ENCODE results near the gene KCNIP1.

KCNIP1 gene

GRCh38 chr5:170503990-170504596 lies at the start of gene KCNIP1:
Gene KCNIP1 (plus strand): TSS chr5:170504020.
- no peak for DNase-seq (ENCODE audit: low read depth)

- DNase-seq (ENCODE audit: low read depth): no peak
These were observed 40.4 kb upstream of the KCNIP1 start for GRCh38 chr5:170463426-170463825.

- no peak for DNase-seq (ENCODE audit: low read depth)
These were observed 39.3 kb upstream of the KCNIP1 start for GRCh38 chr5:170464280-170465127.

DNA sequence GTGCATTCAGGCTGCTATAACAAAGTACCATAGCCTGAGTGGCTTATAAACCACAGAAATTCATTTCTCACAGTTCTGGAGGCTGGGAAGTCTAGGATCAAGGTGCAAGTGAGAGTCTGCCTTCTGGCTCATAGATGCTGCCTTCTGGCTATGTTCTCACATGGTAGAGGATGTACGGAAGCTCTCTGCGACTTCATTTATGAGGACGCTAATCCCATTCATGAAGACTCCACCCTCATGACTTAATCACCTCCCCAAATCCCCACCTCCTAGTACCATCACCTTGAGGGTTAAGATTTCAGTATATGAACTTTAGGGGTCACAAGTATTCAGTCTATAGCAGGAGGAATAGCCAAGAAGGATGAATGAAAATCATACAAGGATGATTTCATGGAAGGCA lies 37.3 kb upstream of the KCNIP1 start:
- DNase-seq (ENCODE audit: low read depth): no peak

- peak; percentile 8 for DNase-seq (ENCODE audit: low read depth)
These were observed 36.7 kb upstream of the KCNIP1 start for GRCh38 chr5:170466988-170467707.

GRCh38 chr5:170468633-170469285 lies 35.1 kb upstream of the KCNIP1 start:
- DNase-seq (ENCODE audit: low read depth): no peak

DNA sequence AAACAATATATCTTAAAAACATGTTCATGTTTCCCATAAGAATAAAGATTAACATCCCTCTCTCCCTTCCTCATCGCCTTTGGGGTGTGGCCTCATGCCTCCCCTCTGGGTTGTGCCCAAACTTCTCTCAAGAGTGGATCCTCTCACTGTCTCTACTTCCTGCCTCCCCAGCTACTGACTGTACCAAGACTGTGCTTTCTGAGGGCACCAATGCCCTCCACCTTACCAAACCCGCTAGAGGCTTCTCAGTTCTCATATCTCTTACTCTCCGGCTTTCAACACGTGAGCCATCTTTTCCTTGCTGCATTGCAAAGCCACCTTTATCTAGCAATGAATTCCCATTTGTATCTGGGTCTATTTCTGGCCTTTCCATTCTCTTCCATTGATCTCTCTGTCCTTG lies 34.4 kb upstream of the KCNIP1 start:
- no peak for DNase-seq (ENCODE audit: low read depth)

DNA sequence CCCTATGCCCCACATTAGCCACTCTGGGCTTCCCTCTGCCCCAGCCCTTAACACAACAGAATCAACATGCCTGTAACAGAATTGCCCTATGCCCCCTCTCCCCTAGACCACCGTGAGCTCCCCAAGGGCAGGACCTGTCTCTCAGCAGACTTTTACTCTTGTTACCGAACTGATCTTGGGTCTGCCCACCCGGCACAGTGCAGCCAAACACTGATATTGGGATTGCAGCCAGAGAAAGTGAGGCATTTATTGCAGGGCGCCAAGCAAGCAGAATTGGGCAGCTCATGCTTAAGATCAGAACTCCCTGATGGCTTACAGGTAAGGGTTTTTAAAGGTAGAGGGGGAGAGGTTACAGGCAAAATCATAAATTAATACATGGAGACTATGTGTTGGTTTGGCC lies 33.5 kb upstream of the KCNIP1 start:
- DNase-seq (ENCODE audit: low read depth): no peak

- no peak for DNase-seq (ENCODE audit: low read depth)
These were observed 32.9 kb upstream of the KCNIP1 start for GRCh38 chr5:170470808-170471404.

DNA sequence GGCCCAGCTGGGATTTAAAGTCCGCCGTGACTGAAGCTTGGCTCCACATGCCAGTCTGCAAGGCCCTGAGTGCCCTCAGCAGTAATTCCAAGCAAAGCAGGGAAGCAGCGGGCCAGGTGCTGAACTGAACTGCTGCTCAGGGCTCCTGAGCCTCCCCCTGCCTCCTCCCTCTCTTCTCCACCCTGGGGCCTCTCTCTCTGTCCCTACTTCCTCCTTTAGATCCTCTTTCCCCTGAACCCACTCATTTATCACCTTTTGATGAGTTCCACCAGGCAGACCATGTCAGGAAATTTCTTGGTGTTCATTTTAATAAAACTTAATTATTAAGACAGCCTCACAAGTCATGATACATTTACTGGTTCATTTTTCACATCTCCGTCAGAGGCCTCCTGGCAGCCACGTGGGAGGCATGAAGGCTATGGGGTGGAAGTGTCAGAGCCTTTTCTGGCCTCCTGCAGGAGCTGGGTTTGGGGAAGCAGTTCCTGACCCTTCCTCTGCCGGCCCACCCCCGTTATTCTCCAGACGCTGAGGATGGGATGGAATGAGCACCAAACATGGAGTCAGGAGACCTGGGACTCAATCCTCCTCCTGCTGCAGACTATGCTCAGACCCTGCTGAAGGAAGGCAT lies 32.2 kb upstream of the KCNIP1 start:
- no peak for DNase-seq (ENCODE audit: low read depth)

DNA sequence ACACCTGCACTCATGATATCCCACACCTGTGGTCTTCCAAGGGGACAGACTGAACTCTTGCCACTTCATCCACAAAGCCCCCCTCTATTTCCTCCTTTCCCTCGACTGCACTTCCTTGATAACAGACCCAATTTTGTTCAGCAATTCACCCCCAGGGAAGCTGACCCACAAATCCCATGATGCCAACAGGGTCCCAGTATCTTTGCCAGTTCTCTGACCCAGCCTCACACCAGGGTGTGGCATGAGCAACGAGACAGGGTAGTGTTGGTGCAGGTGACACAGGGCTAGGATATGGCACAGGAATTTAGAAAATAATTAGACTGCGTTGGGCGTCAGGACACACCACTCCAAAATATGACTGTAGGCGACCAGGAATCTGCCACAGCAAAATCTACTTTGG lies 30.2 kb upstream of the KCNIP1 start:
- DNase-seq (ENCODE audit: low read depth): no peak

- DNase-seq (ENCODE audit: low read depth): no peak
These were observed 29.1 kb upstream of the KCNIP1 start for GRCh38 chr5:170474489-170475274.

DNA sequence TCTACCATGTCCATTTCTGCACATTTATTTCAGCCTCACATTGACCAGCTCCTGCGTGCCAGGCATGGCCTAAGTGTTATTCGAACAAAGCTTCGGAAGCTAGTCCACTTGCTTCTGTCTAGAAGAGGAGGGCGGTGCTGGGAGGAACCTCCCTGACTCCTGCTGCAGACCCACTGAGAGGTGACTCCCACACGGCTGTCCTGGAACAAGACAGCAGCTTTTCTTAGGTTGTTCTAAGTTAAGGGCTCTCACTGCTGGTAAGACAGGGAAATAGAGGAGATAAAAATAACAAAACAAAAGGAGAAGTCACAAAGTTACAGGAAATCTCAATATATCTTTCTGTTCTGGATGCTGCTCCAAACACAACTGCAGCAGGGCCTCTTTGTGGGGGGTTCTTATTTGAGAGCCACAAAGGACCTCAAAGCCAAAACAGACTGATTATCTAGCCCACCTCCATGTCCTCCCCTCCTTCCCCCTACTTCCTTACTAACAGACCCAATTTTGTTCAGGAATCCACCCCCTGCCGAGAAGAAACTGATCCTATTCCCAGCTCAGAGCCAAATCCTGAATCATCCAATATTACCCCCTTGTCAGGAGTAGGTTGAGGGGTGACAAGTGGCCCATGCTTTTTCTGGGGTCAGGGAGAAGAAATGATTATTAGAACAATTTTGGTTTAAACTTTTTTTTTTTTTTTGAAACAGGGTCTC lies 28.4 kb upstream of the KCNIP1 start:
- DNase-seq (ENCODE audit: low read depth): no peak

GRCh38 chr5:170476704-170477103 lies 27.1 kb upstream of the KCNIP1 start:
- no peak for DNase-seq (ENCODE audit: low read depth)

DNA sequence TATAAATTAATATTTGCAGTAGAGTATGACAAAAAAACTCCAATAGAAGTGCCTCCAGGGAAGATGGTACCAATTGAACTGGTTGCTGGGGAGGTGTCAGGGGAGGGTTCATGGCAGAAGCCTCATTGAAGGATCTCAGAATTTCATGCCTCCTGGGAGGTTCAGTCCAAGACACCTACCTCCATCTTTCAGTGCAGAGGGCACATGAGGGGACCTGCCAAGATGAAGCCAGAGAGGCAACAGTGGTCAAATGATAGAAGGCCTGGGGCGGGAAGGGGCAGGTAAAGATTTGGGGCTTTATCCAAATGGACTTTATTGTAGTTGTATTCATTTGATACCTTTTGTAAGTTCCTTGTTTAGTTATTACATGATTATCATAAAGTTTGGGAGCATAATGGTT lies 25.9 kb upstream of the KCNIP1 start:
- DNase-seq (ENCODE audit: low read depth): no peak

DNA sequence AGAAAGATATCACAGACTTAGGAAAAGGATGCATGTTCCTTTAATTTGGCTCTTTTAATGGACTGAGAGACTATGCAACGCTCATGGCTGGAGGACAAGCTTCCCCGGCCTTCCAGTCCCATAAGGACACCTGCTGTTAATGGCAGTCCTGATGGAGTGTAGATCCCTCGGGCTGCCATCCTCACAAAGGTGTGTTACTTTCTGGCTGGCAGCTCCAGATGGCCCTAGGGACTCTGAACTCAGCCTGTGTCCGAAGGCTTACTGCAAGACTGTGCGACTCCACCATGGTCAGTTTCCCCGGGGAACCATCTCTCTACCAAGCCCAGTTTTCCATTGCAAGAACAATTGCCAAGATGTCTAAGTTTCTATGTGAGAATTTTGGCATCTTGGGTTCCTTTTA lies 25.5 kb upstream of the KCNIP1 start:
- DNase-seq (ENCODE audit: low read depth): no peak

DNA sequence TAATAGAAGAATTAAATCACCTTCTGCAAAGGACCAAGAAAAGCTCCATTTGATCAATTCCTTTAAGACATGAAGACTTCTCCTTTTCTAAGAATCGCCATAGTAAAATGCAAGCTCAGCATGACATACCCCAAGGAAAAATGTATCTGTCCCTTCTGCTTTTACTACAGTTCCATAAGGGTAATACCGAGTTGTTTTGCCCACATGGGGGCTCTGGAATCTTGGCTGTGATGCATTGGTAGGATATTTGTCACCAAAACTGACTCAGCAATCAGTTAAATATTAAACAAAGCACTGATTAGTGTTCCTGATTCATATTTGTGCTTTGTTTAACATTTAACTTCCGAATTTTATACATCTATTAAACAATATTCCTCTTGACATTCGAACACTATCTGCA lies 24.3 kb upstream of the KCNIP1 start:
- no peak for DNase-seq (ENCODE audit: low read depth)

- DNase-seq (ENCODE audit: low read depth): no peak
These were observed 23.6 kb upstream of the KCNIP1 start for GRCh38 chr5:170480260-170480659.

DNA sequence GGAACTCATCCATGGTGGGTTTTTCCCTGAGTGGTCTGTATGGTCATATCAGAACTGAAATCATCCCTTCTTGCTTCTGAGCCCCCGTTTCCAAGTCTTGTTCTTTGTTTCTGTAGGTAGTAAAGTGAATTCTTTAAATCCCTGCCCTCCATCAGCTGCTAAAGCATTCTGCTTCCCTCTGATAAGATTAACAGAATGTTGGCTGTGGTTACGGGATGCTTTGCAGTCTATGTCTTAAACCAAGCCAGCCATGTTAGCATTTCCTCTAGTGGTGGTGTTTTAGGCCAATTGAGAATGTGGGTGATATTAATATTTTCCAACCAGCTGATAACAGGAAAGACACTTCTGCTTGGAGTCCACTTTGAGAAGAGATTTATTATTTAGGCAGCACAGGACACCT lies 22.0 kb upstream of the KCNIP1 start:
- DNase-seq (ENCODE audit: low read depth): no peak

- no peak for DNase-seq (ENCODE audit: low read depth)
These were observed 21.3 kb upstream of the KCNIP1 start for GRCh38 chr5:170482511-170482910.

All from activated T-helper 9 cell treated with anti-CD3 and anti-CD28 coated beads, Interleukin-2, amount 50 U/mL, for 16 hours (primary cell).